CD14-positive monocyte (primary cell): Measurements from ENCODE around the gene VPS18. TPM values are rescaled to one million over a fixed set of nuclear protein-coding genes. Genes with fewer than 3 reads are reported as not detected.

Experiments used
- DNase-seq, 3 donors: peaks; one replicate each; pipeline ENCODE4 v3.0.0-alpha.2; 2011 to 2022
- H2AFZ ChIP-seq: 2 replicates; pipeline ENCODE4 v1.6.0; 2012; ENCODE audit warnings: mild to moderate bottlenecking, low read depth, low read length, inconsistent platforms; ENCODE audit not compliant: insufficient read depth, poor library complexity, severe bottlenecking
- H3K27ac ChIP-seq, 2 donors: 1 replicate in 1 of 2; 2 replicates in 1 of 2; pipeline ENCODE4 v1.5.1; 2012 to 2013; ENCODE audit warnings: low read length in 2 of 2, control low read depth in 1 of 2, inconsistent platforms in 1 of 2, low read depth in 1 of 2, mild to moderate bottlenecking in 1 of 2
- H3K27me3 ChIP-seq, 2 donors: one replicate each; pipeline versions ENCODE4 v1.6.0 to v1.6.1; 2011 to 2013; ENCODE audit warnings: low read length in 2 of 2; ENCODE audit not compliant: control insufficient read depth in 2 of 2, insufficient read depth in 2 of 2
- H3K36me3 ChIP-seq, 2 donors: replicated peaks in 1 of 2; 1 replicate in 1 of 2; 2 replicates in 1 of 2; pipeline versions ENCODE4 v1.5.1 to v1.6.1; 2012 to 2013; ENCODE audit warnings: low read length in 2 of 2, control low read depth in 1 of 2, inconsistent platforms in 1 of 2, mild to moderate bottlenecking in 1 of 2; ENCODE audit not compliant: insufficient read depth in 2 of 2, control insufficient read depth in 1 of 2
- H3K4me1 ChIP-seq, 2 donors: 1 replicate in 1 of 2; 2 replicates in 1 of 2; pipeline versions ENCODE4 v1.5.1 to v1.6.1; 2012 to 2013; ENCODE audit warnings: low read length in 2 of 2, control low read depth in 1 of 2, inconsistent platforms in 1 of 2, mild to moderate bottlenecking in 1 of 2, moderate library complexity in 1 of 2; ENCODE audit not compliant: insufficient read depth in 2 of 2, control insufficient read depth in 1 of 2
- H3K4me2 ChIP-seq: replicated peaks from 2 replicates; pipeline ENCODE3; 2012; ENCODE audit warnings: low read length, moderate library complexity, mild to moderate bottlenecking; ENCODE audit not compliant: poor library complexity, severe bottlenecking; ENCODE audit errors: extremely low read depth
- H3K4me3 ChIP-seq, 3 experiments: fragments of 200-600 bp in 1 of 3; sonication (generic) in 1 of 3; replicated peaks in 1 of 3; 1 replicate in 2 of 3; 2 replicates in 1 of 3; pipeline ENCODE4 v1.5.1; 2011 to 2013; ENCODE audit warnings: low read length in 3 of 3, mild to moderate bottlenecking in 3 of 3, control low read depth in 2 of 3, low read depth in 2 of 3, inconsistent platforms in 1 of 3, moderate library complexity in 1 of 3
- H3K79me2 ChIP-seq: 2 replicates; pipeline ENCODE4 v1.6.0; 2012; ENCODE audit warnings: mild to moderate bottlenecking, control low read depth, inconsistent platforms, low read length, moderate library complexity; ENCODE audit not compliant: insufficient read depth
- H3K9ac ChIP-seq: 2 replicates; pipeline ENCODE4 v1.6.0; 2017; ENCODE audit warnings: low read length, mild to moderate bottlenecking; ENCODE audit not compliant: insufficient read depth, poor library complexity, severe bottlenecking
- H3K9me3 ChIP-seq, 2 donors: replicated peaks in 1 of 2; 1 replicate in 1 of 2; 2 replicates in 1 of 2; pipeline versions ENCODE4 v1.5.1 to v1.6.1; 2012 to 2013; ENCODE audit warnings: low read length in 2 of 2, control low read depth in 1 of 2; ENCODE audit not compliant: control insufficient read depth in 1 of 2, insufficient read depth in 1 of 2
- H4K20me1 ChIP-seq: 2 replicates; pipeline ENCODE4 v1.6.0; 2012; ENCODE audit warnings: mild to moderate bottlenecking, low read length, control low read depth, moderate library complexity; ENCODE audit not compliant: insufficient read depth
- H3K27ac Mint-ChIP-seq, 7 donors: one replicate each; pipeline ENCODE4 v1.8.0; 2020; ENCODE audit warnings: mild to moderate bottlenecking in 7 of 7, mixed read lengths in 7 of 7, moderate library complexity in 6 of 7, inconsistent platforms in 2 of 7
- H3K27me3 Mint-ChIP-seq, 3 donors: one replicate each; pipeline ENCODE4 v1.8.0; 2021 to 2022; ENCODE audit warnings: low read depth in 3 of 3, mild to moderate bottlenecking in 3 of 3, mixed read lengths in 3 of 3, moderate library complexity in 3 of 3, inconsistent platforms in 1 of 3
- H3K36me3 Mint-ChIP-seq, 2 donors: one replicate each; pipeline ENCODE4 v1.8.0; 2020; ENCODE audit warnings: mixed read lengths in 2 of 2, inconsistent platforms in 1 of 2, mild to moderate bottlenecking in 1 of 2
- H3K4me1 Mint-ChIP-seq: one replicate; pipeline ENCODE4 v1.8.0; 2020; ENCODE audit warnings: mild to moderate bottlenecking, mixed read lengths
- H3K4me3 Mint-ChIP-seq, 2 donors: one replicate each; pipeline ENCODE4 v1.8.0; 2020; ENCODE audit warnings: mild to moderate bottlenecking in 2 of 2, mixed read lengths in 2 of 2, moderate library complexity in 1 of 2
- H3K9me3 Mint-ChIP-seq, 7 donors: one replicate each; pipeline ENCODE4 v1.8.0; 2020 to 2022; ENCODE audit warnings: mixed read lengths in 7 of 7, mild to moderate bottlenecking in 6 of 7, moderate library complexity in 6 of 7, inconsistent platforms in 2 of 7
- CTCF ChIP-seq: fragments of 200-600 bp; IDR thresholded peaks from one replicate; pipeline ENCODE4 v1.8.0; 2022; ENCODE audit warnings: antibody characterized with exemption, mild to moderate bottlenecking
- WGBS: methylation state at CpG from one replicate; pipeline ENCODE4 v1.1.5; 2013; ENCODE audit warnings: missing lambda C conversion rate; ENCODE audit not compliant: insufficient coverage; 5-methylcytosine and 5-hydroxymethylcytosine counted together
- intact Hi-C, 2 donors: fragments of 100-400 bp; cut with micrococcal nuclease; formaldehyde crosslinking; loops; one replicate each; pipeline versions ENCODE4 v1.15.0 to v1.15.1; 2023
- polyA plus RNA-seq, 3 donors: library from polyadenylated mRNA; depleted of rRNA in 1 of 3; unstranded in 2 of 3; stranded (reverse) in 1 of 3; fragments of 300-500 nt in 2 of 3; fragments of >200 nt in 1 of 3; fragmentation: Illumina TruSeq in 2 of 3; gene quantifications; 1 replicate in 2 of 3; 2 replicates in 1 of 3; pipeline ENCODE4 v1.2.3, GENCODE V29; 2012 to 2021

Gene VPS18
- polyA plus RNA-seq, 3 donors = 12.1 to 22.8 (median 21.8) TPM

GRCh38 chr15:40927873-40928806 is 33.9 kb downstream of the VPS18 start:
- DNase-seq = no peak
- intact Hi-C loops = loop anchor here in 1 of 2 donors (2.0 kb wide), 1 partner anchor 17 kb away; no protein-coding TSS in a partner anchor
- peaks cover 56 to 98% of the 10 kb centered on the region in 2 donors for H3K27me3 ChIP-seq
- H3K27ac Mint-ChIP-seq = no peak overlapping the region
- H3K4me3 ChIP-seq = peak overlapping the region in 1 of 3 experiments; percentile 66
- peaks cover 87 to 91% (median 90%) of the 10 kb centered on the region in 3 donors for H3K27me3 Mint-ChIP-seq
- H3K79me2 ChIP-seq = no peaks in the 10 kb centered on the region
- no peak for TF ChIP-seq CTCF
- H3K4me2 ChIP-seq = peak overlapping the region; percentile 69
- H3K4me3 Mint-ChIP-seq = peak overlapping the region in 1 of 2 donors; percentile 88
- peaks cover 52% of the 10 kb centered on the region for H3K4me1 Mint-ChIP-seq
- H2AFZ ChIP-seq = no peak overlapping the region
- peaks cover 0 to 47% of the 10 kb centered on the region in 2 donors for H3K9me3 ChIP-seq
- H4K20me1 ChIP-seq = no peaks in the 10 kb centered on the region
- no peak overlapping the region for H3K9ac ChIP-seq
- under 1% methylated on average over 47 of the region's 68 CpGs for WGBS
- peaks cover 48 to 62% of the 10 kb centered on the region in 2 donors for H3K4me1 ChIP-seq
- peaks cover 11 to 15% of the 10 kb centered on the region in 2 donors for H3K36me3 Mint-ChIP-seq
- H3K9me3 Mint-ChIP-seq = peaks cover 0 to 40% (median 15%) of the 10 kb centered on the region in 7 donors
- no peak overlapping the region for H3K27ac ChIP-seq
- no peaks in the 10 kb centered on the region for H3K36me3 ChIP-seq

- TF ChIP-seq CTCF = no peak
- H3K4me1 ChIP-seq = peaks cover 53 to 69% of the 10 kb centered on the region in 2 donors
- H3K4me3 Mint-ChIP-seq = peak within 1 kb of the TSS; percentile 72 to 93
- H4K20me1 ChIP-seq = no peaks in the 10 kb centered on the region
- peak within 1 kb of the TSS; percentile 15 for H3K9ac ChIP-seq
- no peak within 1 kb of the TSS for H3K27ac ChIP-seq
- under 1% methylated on average over 61 of the region's 71 CpGs for WGBS
- H3K36me3 Mint-ChIP-seq = peaks cover 11 to 15% of the 10 kb centered on the region in 2 donors
- peaks cover 85 to 92% (median 85%) of the 10 kb centered on the region in 3 donors for H3K27me3 Mint-ChIP-seq
- intact Hi-C loops = loop anchor here in 1 of 2 donors (2.0 kb wide), 1 partner anchor 18 kb away; no protein-coding TSS in a partner anchor
- peak within 1 kb of the TSS; percentile 41 for H2AFZ ChIP-seq
- H3K9me3 ChIP-seq = peaks cover 0 to 47% of the 10 kb centered on the region in 2 donors
- H3K27me3 ChIP-seq = peaks cover 56 to 91% of the 10 kb centered on the region in 2 donors
- peak within 1 kb of the TSS in 2 of 7 donors; percentile 35 to 42 for H3K27ac Mint-ChIP-seq
- H3K79me2 ChIP-seq = no peaks in the 10 kb centered on the region
- H3K4me1 Mint-ChIP-seq = peaks cover 58% of the 10 kb centered on the region
- H3K9me3 Mint-ChIP-seq = peaks cover 0 to 40% (median 15%) of the 10 kb centered on the region in 7 donors
- peak within 1 kb of the TSS; percentile 69 for H3K4me2 ChIP-seq
- DNase-seq = peak in 1 of 3 donors; percentile 23
- no peaks in the 10 kb centered on the region for H3K36me3 ChIP-seq
- peak within 1 kb of the TSS in 2 of 3 experiments; percentile 0 to 66 for H3K4me3 ChIP-seq
Measured at GRCh38 chr15:40928821-40929659, 34.8 kb downstream of the VPS18 start, which contains the start of gene DLL4. DLL4 (plus strand) TSS chr15:40929340; CDS start chr15:40929669, 329 bp downstream.
